ENCODE data around the gene CLRN3.

Gene CLRN3, protein sequence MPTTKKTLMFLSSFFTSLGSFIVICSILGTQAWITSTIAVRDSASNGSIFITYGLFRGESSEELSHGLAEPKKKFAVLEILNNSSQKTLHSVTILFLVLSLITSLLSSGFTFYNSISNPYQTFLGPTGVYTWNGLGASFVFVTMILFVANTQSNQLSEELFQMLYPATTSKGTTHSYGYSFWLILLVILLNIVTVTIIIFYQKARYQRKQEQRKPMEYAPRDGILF

DNA sequence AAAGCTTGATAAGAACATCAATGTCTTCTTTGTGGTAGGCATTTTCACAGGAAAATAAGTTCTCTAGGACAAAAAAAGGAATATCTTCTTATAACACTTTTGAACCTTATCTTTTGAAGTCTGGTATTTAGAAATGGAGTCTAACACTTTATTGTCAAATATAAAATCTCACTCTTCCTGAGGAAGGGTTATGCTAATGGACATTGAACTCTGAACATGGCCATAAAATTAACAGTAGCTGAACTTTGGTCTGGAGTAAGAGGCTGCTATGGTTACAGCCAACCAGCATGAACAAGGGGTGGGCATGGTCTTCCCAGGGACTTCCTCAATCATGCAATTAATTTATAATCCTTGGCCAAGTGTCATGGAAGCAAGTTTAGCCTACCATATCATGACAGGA lies at the start of gene CLRN3:
Gene CLRN3, minus strand, starts transcription at position 199 of the 400 bp plus-strand sequence. Its CDS starts 157 bp downstream, at position 42.
- no peak for DNase-seq

DNA sequence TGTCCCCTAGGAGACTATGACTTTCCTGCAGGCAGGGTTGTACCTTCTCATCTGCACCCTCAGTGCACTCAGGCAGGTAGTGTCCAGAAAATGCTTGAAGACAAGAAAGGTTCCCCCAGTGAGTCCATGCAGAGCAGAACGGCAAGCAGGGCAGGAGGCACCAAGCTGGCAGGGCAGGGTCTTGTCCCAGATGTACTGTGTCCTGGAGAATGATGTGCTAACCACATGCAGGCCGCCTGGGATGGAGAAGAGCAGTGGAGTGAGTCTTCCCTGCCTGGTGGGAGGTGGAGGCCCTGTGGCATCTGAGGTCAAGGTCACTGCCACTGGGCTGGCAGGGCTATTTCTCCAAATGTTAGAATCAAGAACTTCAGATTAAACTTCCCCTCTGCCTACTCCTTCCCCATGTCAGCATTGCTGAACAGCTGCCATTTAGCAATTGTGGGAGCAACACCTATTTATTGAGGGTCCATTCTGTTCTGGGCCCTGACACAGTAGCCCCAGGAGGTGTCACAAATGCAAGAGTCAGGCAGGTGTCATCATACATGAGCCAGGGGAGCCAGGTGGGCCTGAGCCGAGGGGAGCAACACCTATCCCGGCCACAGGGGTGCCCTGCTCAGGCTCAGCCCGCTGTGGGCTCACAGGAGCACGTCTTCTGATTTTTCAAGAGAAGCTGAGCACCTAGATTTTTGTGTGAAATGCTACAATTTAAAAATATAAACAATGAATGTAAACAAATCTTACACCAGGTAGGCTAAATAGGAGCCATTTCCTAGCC lies 48.3 kb upstream of the CLRN3 start:
- no peak for DNase-seq

DNA sequence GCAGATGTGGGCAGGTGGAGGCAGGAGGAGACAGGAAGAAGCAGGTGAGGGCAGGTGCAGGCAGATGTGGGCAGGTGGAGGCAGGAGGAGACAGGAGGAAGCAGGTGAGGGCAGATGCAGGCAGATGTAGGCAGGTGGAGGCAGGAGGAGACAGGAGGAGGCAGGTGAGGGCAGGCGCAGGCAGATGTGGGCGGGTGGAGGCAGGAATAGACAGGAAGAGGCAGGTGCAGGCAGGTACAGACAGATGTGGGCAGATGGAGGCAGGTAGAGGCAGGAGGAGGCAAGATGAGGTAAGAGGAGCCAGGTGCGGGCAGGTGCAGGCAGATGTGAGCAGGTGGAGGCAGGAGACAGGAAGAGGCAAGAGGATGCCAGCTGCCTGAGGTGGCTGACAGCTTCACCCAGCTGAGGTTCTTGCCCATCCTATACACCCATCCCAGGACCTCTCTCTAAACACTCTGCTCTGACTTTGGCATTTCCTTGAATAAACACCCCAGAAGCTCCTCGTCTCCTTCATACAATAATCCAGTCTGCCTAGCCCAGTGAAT lies 47.1 kb upstream of the CLRN3 start:
- DNase-seq = no peak

DNA sequence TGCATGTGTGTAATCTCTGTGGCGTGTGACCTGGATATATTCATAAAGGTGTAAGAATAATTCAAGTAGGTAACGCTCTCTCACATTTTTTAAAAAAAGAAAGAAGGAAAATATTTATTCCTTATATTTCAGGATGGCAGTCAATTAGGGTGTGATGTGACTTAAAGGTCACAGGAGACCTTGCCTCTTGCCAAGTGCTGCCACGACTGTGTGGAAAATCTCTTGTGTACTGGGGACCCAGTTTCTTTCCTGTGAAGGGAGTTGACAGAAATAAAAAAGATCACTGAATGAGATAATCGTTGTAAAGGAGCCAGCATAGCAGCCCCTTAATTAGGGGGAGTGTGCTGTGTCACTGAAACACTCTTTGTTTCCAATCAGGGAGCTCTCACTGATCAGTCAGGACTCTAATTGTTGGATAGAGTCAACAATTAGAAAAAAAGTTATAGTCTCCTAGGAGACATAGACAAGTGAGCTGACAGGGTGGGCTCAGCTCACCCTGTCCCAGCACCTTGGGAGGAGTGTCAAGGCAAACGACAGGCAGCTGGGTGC lies 45.2 kb upstream of the CLRN3 start:
- DNase-seq = no peak

DNA sequence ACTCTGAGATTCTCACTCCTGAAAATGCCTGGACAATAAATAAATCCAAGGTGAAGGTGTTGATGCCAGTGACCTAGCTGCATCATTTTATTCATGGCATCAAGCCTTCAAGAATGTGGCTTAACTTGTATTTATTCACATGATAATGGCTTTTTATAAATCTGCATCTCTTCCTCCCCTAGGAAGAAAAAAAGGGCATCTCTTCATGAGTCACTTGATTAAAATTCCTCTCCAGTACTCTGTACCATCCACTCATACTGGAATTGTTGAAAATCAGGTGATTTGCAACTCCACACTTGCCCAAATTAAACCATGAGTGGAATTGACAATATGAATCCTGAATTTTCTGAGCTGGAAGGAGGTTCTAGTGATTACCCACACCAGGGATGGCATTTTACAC lies 44.3 kb upstream of the CLRN3 start:
- DNase-seq = no peak

DNA sequence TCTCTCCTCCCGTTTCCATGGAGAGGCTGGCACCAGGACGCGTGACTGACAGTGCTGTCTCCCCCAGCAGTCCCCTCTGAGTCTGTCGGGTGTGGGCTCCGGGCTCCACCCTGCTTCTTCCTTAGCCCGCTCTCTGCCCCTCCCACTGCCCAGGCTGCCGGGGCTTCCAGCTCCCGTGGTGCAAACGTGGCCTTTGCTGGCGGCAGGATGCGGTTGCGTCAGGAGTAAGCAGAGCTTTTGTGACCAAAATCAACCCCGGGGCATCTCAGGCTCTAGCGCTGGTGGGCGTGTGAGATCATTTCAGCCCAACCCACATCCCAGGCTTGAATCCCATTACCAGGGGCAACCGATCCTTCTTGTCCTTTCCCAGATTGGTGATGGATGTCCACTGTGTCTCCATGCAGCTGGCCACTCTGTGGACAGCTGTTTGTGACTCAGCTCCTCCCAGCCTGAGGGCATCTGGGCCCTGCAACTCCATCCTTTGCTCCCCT lies 42.4 kb upstream of the CLRN3 start:
- no peak for DNase-seq

DNA sequence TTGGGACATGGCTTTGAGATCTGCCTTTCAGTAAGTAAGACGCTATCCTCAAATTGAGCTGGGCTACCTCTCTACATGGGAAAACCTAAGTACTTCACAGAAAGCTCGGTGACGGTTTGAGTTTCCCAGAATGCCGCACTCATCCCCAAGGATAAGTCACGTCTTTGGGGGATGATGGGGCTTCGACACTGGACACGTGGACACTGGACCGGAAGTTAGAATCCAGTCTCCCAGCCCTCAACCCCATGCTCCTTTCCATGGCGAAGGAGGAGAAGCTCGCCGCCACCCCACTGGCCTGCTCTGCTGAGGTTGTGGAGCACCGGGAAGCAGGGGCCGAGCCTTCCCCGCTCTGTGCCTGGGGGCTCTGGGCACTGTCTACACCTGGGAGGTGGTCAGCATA lies 41.6 kb upstream of the CLRN3 start:
- no peak for DNase-seq

DNA sequence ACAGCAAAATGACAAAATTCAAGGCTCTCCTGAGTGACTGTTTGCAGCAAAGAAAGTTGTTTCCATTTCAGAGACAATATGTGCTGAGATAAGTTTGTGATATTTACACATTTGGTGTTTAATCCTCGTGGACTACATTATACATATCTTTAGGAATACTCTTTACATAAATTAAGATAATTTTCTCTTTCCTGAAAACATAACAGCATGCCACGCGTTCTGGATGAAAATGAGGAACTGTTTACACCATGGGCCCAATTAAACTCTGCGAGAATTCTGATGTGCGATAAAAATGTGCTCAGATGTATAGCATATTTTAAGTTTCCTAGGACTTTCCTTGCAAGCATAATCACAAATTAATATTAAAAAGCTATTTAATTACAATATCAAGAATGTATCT lies 40.5 kb upstream of the CLRN3 start:
- DNase-seq = no peak

DNA sequence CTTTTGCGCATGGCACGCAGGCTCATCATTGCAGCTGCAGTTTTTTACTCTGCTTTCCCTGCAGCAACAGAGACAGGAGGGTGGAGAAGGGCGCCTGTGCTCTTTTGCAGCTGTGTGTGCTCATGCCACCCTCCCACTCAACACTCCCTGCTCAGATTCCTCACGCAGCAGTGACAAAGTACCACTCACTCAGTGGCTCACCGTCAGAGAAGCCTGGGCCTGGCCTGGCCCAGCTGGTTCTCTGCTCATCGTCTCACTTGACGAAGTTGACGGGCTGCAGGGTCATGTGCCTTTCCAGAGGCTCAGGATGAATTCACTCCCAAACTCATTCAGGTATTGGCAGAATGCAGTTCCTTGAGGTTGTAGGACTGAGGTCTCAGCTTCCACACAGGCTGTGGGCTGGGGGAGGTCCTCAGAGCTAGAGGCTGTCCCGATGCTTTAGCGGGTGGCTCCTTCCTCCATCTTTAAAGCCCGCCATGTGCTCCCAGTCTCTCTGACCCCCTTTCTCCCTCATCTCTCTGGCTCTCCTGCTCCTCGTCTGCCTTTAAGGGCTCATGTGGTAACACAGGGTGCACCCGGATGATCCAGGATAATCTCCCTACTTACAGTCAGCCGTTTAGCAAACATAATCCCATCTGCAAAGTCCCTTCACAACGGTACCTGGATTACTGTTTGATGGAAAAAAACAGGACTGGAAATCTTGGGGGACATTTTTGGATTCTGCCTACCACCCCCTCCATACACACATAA lies 40.0 kb upstream of the CLRN3 start:
- no peak for DNase-seq

DNA sequence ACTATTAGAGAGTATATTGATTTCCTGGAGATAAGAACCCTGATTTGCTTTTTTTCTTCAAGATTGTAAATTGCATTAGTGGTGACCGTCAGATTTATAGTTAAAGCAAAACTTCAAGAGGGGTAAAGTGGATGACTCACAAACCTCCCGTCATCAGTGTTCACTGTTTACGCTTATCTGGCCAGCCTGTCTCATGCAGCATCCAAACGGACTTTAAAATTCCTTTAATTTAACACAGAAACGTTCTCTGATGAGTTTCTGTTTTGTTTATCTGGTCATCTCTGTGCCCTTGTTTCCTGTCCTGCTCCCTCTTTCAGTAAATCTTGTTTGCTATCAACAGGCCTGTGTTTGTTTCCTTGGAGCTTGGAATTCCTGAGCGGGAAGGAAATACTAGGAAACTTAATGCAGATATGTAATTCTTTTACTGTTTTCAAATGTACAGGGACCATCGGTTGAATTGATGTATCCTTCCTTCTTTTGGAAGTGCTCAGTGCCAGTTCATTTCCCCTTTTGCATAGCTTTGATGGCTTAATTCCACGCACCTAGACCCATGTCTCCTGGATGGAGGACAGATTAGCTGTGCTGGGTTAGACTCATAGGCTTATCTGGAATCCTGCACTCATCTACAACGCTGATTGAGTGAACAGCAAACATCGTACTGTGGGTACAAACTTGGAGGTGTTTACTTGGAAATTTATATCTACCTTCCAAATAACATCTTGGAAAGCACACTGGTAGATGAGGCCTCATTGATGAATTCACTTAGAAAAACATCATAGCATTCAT lies 35.5 kb upstream of the CLRN3 start:
- no peak for DNase-seq

DNA sequence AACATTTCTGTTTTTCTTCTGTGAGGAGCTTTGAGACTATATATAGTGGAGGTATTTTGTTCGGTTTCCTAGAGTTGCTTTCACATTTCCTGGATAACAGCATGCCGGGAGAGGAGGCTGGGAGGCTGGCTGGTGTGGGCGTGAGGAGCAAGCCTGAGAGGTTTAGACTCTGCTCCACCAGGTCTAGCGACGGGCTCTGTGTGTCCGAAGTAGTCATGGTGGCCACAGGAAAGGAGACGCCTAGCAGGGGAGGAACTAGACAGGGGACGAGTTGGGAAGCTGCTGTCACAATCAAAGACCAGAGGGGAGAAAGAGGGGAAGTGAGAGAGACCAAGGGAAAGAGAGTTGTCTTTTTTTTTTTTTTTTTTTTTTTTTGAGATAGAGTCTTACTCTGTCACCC lies 33.7 kb upstream of the CLRN3 start:
- no peak for DNase-seq

DNA sequence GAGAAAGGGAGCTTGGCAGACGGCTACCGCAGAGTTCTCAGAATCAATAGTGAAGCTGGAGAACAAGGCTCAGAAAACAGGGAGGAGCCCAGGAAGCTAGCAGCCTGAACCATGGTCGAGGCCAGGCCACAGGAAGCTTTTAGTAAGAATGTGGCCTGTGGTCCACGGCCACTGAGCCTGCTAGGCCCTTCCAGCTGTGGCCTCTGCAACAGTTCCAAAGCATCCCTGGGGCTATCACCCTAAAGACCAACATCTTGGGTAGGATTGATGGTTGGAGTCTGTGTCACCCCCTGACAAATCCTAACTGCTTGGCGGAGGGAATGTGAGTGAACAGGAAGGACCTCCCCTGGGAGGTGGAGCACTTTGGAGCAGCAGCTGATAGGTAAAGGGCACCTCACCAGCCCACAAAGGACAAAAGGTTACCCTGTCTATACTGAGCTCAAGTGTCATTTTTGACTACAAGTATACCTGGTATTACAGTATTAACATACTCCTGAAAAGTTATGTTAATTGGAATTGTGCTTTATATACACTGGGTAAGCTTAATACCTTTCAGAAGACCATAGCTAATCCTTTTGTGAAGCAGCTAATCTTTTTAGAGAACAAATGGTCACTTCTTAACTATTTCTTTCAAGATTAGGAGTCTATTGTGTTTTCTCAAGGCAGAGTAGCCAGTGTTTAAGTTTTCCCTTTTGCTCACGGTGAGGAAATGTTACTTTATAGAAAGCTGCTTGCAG lies 32.9 kb upstream of the CLRN3 start:
- DNase-seq = no peak

DNA sequence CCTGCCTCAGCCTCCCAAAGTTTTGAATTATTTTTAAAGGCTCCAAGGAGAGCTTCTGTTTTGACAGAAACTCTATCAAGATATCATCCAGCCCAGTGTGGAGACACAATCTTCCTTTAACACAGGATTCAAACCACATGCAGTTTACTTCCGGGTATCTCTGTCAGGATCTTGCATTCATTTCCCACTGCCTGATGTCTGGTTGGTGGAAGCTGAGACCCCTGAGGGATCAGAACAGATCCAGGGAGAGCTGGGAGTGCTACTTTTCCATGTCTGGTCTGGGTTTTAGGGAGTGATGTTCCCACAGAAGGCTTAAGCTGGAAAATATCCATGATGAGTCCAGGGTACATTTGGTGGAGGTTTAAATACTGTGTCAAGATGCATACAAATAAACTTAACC lies 30.9 kb upstream of the CLRN3 start:
- DNase-seq = no peak

DNA sequence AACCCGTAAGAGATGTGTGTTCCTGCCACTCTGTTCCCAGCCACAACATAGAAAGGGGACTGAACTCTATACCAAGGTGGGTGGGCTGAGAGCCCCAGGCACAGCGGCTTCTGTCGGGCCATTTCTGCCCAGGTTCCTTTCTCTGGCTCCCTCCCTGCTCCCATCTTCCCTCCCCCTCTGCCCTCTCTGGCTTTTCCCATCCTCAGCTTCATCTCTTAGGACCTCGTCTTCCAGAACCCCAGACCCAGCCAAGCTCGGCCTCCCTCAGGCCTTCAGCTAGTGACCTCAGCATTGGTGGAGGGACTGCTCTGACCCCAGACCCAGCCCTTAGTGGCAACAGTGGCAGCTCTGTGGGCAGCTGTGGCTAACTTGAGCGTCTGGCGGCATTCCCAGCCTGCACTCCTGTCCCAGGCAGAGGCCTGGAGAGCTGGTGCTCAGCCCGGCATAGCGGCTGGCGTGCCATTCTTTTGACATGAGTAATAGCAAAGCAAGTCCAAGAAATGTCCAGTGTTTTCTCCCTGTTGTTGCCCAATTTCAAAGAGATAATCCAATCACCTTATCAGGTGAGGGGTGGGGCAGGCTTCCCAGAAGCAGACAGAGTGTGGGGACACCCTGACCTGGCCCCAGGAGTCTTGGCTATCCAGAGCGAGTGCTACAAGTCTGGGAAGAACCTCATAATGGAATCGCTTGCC lies 30.1 kb upstream of the CLRN3 start:
- DNase-seq = peak; percentile 6

DNA sequence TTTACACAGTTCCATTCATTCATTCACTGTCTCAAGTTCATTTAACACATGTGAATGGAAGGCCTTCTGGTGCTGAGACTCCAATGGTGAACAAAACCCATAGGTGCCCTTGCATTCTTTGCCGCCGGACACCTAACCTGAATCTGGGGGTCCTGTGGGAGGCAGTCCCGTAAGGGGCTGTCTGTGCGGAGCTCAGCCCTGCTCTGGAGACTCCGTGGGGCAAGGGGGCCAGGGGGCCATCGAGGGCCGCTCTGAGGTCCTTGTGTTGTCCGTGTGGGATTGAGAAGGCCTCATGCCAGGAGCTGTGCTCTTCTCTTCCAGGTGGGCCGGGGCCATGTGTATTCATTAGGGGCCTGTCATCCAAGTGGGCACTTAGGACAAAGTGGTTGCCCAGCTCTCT lies 29.5 kb upstream of the CLRN3 start:
- DNase-seq = no peak

DNA sequence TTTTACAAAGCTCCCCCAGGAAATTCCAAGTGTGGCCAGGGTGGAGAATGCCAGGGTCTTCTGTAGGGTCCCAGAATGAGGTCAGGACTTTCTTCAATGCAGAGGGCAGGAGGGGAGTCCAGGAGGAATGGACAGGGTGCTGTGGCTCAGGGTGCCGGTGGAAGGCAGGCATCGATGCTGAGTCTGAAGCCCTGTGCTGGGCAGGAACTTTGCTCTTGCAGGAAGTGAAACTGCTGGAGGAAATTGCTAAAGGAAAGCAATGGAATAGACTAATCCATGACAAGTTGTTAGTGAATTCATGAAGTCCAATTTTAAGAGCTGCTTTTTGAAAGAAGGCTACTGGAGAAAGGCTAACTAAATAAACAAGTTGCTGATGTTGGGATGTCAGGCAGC lies 29.0 kb upstream of the CLRN3 start:
- DNase-seq = no peak

DNA sequence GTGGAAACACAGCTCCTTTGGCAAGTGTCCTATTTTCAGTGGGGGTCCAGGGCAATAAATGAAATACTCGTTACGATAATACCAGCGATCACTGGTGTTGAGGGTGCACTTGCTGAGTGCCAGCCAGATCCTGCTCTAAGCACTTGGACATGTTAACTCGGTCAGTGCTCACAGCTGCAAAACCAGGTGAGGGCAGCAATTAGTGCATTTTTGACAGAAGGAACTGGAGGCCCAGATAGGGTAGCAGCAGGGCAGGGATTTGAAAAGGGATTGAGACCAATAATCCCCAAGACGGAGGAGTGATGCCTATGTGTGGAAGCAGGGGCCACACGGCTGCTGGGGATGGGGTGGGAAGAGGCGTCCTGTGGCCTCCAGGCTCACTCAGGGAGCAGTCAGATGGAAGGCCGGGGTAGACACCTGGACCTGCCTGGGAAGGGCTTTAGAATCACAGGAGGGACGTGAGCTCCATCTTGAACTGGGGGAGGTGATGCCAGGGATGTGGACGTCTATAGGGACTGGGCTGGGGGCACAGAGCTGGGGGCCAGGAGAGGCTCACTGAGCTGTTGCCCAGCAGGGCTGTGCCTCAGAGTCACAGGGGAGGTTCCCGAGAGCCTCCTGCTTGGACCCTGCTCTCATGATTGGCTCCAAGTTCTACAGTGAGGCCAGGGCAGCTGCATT lies 28.5 kb upstream of the CLRN3 start:
- no peak for DNase-seq

DNA sequence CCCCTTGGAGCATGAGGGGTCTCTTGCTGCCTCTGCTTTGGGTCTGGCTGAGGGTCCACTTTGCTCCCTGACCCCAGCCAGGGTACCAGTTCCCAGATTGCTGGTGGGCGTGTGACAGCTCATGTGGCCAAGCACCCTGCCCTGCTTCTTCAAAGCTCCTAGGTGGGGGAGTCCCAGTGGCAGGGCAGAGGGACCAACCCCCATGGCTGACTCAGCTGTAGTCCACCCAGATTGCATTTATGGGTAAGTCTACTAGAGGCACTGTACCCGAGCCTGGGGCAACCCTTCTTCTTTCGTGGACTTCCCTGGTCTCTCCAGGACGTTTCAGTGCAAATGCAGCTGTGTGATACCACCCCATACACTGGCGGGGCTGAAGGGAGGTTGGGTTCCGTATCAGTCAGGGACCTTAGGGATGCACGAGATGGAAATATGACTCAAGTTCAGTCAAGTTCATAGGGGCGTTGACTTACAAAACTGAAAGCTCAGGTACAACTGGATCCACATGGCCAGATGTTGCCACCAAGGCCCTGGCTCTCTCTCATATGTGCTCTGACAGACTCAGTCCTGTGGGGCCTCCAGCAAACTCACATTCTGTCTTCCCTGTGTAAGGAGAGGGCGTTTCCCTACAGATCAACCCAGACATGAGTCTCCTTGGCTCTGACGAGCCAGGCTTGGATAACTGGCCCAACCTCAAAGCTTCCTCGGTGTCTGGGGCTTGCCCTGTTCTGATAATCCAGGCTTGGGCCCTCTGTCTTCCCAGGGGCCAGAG lies 27.7 kb upstream of the CLRN3 start:
- DNase-seq = no peak

DNA sequence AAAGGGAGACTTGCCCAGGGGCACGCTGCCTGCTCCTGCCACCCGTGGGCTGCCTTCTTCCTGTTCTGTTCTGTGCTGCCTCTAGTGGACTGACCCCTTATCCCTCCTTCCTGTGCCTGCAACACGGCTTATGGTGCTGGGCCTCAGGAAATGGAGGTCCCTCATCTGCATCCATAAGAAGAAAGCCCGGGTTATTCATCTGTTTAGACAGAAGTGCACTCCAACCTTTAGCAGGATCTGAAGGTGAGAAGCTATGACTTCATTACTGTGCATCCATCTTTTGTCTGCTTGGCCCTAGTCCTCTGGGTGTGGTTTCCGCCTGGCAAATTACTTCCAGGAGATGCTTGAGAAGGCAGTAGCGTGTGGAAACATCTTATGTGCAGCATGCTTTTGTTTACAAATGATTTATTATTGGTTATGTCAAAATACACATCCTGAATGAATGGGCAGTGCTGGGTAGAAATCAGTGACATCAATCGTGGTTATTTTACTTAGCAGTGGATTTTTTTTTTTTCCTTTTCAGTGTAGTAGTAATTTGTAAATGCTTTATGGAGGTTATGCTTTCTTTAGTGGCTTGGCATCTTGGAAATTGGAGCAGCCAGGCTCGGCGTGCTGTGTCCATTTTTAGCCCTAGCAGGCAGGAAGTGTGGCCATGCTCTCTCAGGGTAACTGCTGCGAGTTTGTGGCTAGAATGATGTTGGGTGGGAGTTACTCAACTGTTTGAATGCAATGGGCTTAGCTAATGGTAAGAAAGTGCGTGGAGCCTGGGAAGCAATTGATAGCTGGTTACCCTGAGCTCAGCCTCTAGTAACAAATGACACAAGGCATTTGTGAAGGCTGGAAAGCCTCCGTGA lies 26.9 kb upstream of the CLRN3 start:
- no peak for DNase-seq

All from T1000 (cell line).